HepG2 (cell line): Measurements from ENCODE around the gene ZBTB21. TPM values are rescaled to one million over a fixed set of nuclear protein-coding genes. Genes with fewer than 3 reads are reported as not detected.

Experiments
- ATAC-seq: fragments of 200-7000 bp; cut with Tn5 transposase; 3 replicates; pipeline ENCODE4 v1.9.1; 2020; ENCODE audit warnings: mild to moderate bottlenecking, moderate library complexity
- BruUV-seq: library from RNA; stranded (reverse); fragments of 400-500 nt; replicated peaks from 2 replicates; lab custom pipeline; 2021; lab: Mats Ljungman, UMichigan
- CTCF ChIA-PET: fragments of 300-600 bp; formaldehyde crosslinking; extraction: SDS; loops from one replicate; lab custom pipeline; 2021; ENCODE audit warnings: low total read pairs, inconsistent platforms, low intra/inter-chr PET ratio; lab: Yijun Ruan, JAX
- POLR2A ChIA-PET: fragments of 350-600 bp; sonication (Branson Sonifier 250); formaldehyde crosslinking; loops from one replicate; lab custom pipeline; 2020; ENCODE audit warnings: antibody characterized with exemption, inconsistent platforms; lab: Yijun Ruan, JAX
- DNase-seq: peaks from one replicate; pipeline ENCODE4 v3.0.0-alpha.2; 2015; ENCODE audit warnings: low spot score
- FAIRE-seq: peaks from 3 replicates; lab custom pipeline; 2011; peaks lifted over from hg19 to GRCh38; lab: Jason Lieb, UNC
- H2AFZ ChIP-seq: one replicate; pipeline ENCODE4 v1.6.1; 2011; ENCODE audit warnings: low read length, inconsistent platforms
- H3K27ac ChIP-seq: fragments of 300-600 bp; 3 replicates; pipeline ENCODE4 v1.8.0; 2011; ENCODE audit warnings: mixed run types, mild to moderate bottlenecking, mixed read lengths, low read length, inconsistent platforms; ENCODE audit not compliant: insufficient read depth; ENCODE audit errors: extremely low read length
- H3K27me3 ChIP-seq, 2 experiments: fragments of 200-600 bp in 1 of 2; 2 replicates in 1 of 2; 3 replicates in 1 of 2; pipeline versions ENCODE4 v1.6.0 to v1.8.0; 2011; ENCODE audit warnings: low read length in 2 of 2, mild to moderate bottlenecking in 2 of 2, moderate library complexity in 2 of 2, inconsistent platforms in 1 of 2; ENCODE audit not compliant: insufficient read depth in 2 of 2, control insufficient read depth in 1 of 2
- H3K36me3 ChIP-seq, 2 experiments: fragments of 200-600 bp in 1 of 2; replicated peaks in 1 of 2; 2 replicates in 1 of 2; 3 replicates in 1 of 2; pipeline versions ENCODE4 v1.5.1 to v1.8.0; 2011; ENCODE audit warnings: low read length in 2 of 2, inconsistent platforms in 1 of 2; ENCODE audit not compliant: insufficient read depth in 2 of 2, control insufficient read depth in 1 of 2
- H3K4me1 ChIP-seq: 2 replicates; pipeline ENCODE4 v1.5.1; 2012; ENCODE audit warnings: low read length, inconsistent platforms; ENCODE audit not compliant: insufficient read depth
- H3K4me2 ChIP-seq: 2 replicates; pipeline ENCODE4 v1.6.0; 2011; ENCODE audit warnings: low read depth, low read length, inconsistent platforms
- H3K4me3 ChIP-seq, 3 experiments: fragments of 200-600 bp in 1 of 3; sonication (generic), shearing (Covaris generic) in 1 of 3; replicated peaks in 1 of 3; 2 replicates each; pipeline ENCODE4 v1.5.1; 2011 to 2016; ENCODE audit warnings: low read length in 3 of 3, inconsistent platforms in 2 of 3, low read depth in 2 of 3, mild to moderate bottlenecking in 2 of 3, control low read depth in 1 of 3, mixed read lengths in 1 of 3; ENCODE audit not compliant: insufficient read depth in 1 of 3
- H3K79me2 ChIP-seq: one replicate; pipeline ENCODE4 v1.6.1; 2011; ENCODE audit warnings: low read length, inconsistent platforms; ENCODE audit not compliant: insufficient read depth
- H3K9ac ChIP-seq: 2 replicates; pipeline ENCODE4 v1.6.0; 2011; ENCODE audit warnings: mild to moderate bottlenecking, low read depth, low read length, inconsistent platforms; ENCODE audit not compliant: insufficient read depth
- H3K9me3 ChIP-seq: 2 replicates; pipeline ENCODE4 v1.5.1; 2012; ENCODE audit warnings: mild to moderate bottlenecking, low read length
- H4K20me1 ChIP-seq: 2 replicates; pipeline ENCODE4 v1.6.0; 2011; ENCODE audit warnings: inconsistent platforms, mild to moderate bottlenecking, low read length, moderate library complexity; ENCODE audit not compliant: insufficient read depth
- ATF4 ChIP-seq, 2 experiments: fragments of 450-650 bp in 1 of 2; sonication (generic) in 1 of 2; formaldehyde crosslinking; IDR thresholded peaks; 2 replicates each; pipeline versions ENCODE4 v1.5.0 to v1.8.0; 2020 to 2022; ENCODE audit warnings: mild to moderate bottlenecking in 1 of 2, missing genetic modification reagents in 1 of 2
- CENPX ChIP-seq: sonication (generic); formaldehyde crosslinking; IDR thresholded peaks from 2 replicates; pipeline ENCODE4 v1.9.0; 2021; ENCODE audit warnings: mild to moderate bottlenecking, missing genetic modification reagents, moderate library complexity
- ELF3 ChIP-seq: IDR thresholded peaks from 2 replicates; pipeline ENCODE4 v1.6.1; 2016; ENCODE audit warnings: missing genetic modification reagents, missing compliant biosample characterization
- EP300 ChIP-seq, 3 experiments: sonication (generic) in 1 of 3; formaldehyde crosslinking in 1 of 3; IDR thresholded peaks; 2 replicates each; pipeline versions ENCODE4 v1.5.1 to v1.6.1; 2011 to 2020; ENCODE audit warnings: low read depth in 2 of 3, low read length in 2 of 3, borderline replicate concordance in 1 of 3, improper control_type of control experiment in 1 of 3, mild to moderate bottlenecking in 1 of 3, missing genetic modification reagents in 1 of 3, moderate library complexity in 1 of 3
- JUN ChIP-seq: sonication (generic); formaldehyde crosslinking; IDR thresholded peaks from 2 replicates; pipeline ENCODE4 v1.4.0; 2020; ENCODE audit warnings: mild to moderate bottlenecking, missing genetic modification reagents
- KLF12 ChIP-seq: sonication (generic); formaldehyde crosslinking; IDR thresholded peaks from 2 replicates; pipeline ENCODE4 v1.4.0; 2020; ENCODE audit warnings: missing genetic modification reagents, borderline replicate concordance
- NFIB ChIP-seq: sonication (generic); formaldehyde crosslinking; IDR thresholded peaks from 2 replicates; pipeline ENCODE4 v1.9.0; 2021; ENCODE audit warnings: missing genetic modification reagents, mild to moderate bottlenecking, borderline replicate concordance
- NKX3-1 ChIP-seq: sonication (generic); formaldehyde crosslinking; IDR thresholded peaks from 2 replicates; pipeline ENCODE4 v1.5.0; 2020; ENCODE audit warnings: missing genetic modification reagents
- PCBP1 ChIP-seq: fragments of 200-400 bp; formaldehyde crosslinking; IDR thresholded peaks from 2 replicates; pipeline ENCODE4 v1.6.1; 2017; ENCODE audit warnings: mild to moderate bottlenecking, low read depth, low read length, borderline replicate concordance
- SAP130 ChIP-seq: IDR thresholded peaks from 2 replicates; pipeline ENCODE4 v1.6.1; 2016; ENCODE audit warnings: low read depth
- ZFP37 ChIP-seq: sonication (generic); formaldehyde crosslinking; IDR thresholded peaks from 2 replicates; pipeline ENCODE4 v1.4.0; 2020; ENCODE audit warnings: missing genetic modification reagents, borderline replicate concordance
- ZNF205 ChIP-seq: IDR thresholded peaks from 2 replicates; pipeline ENCODE4 v1.6.1; 2018; ENCODE audit warnings: missing biosample characterization, missing genetic modification reagents
- ZNF256 ChIP-seq: sonication (generic); formaldehyde crosslinking; conservative IDR thresholded peaks from 2 replicates; pipeline ENCODE4 v1.4.0; 2020; ENCODE audit warnings: missing genetic modification reagents
- ZNF275 ChIP-seq: sonication (generic); formaldehyde crosslinking; IDR thresholded peaks from 2 replicates; pipeline ENCODE4 v1.8.0; 2022; ENCODE audit warnings: missing genetic modification reagents, mild to moderate bottlenecking, inconsistent platforms, borderline replicate concordance
- ZNF766 ChIP-seq: sonication (generic); formaldehyde crosslinking; IDR thresholded peaks from 2 replicates; pipeline ENCODE4 v1.5.0; 2020; ENCODE audit warnings: missing genetic modification reagents, borderline replicate concordance
- WGBS: methylation state at CpG from one replicate; pipeline ENCODE4 v1.1.6; 2017; ENCODE audit warnings: low lambda C conversion rate; 5-methylcytosine and 5-hydroxymethylcytosine counted together
- in situ Hi-C: cut with HindIII; loops from 2 replicates; pipeline ENCODE4 v1.10.0; 2017; ENCODE audit warnings: low pct_unique_long_range_greater_than_20kb; ENCODE audit not compliant: extremely low pct_ligation_motif_present
- intact Hi-C: fragments of 100-400 bp; cut with micrococcal nuclease; formaldehyde crosslinking; loops from one replicate; pipeline ENCODE4 v1.10.0; 2022; ENCODE audit not compliant: unreplicated experiment
- polyA plus RNA-seq, 8 experiments: library from polyadenylated mRNA; depleted of rRNA in 3 of 8; stranded (reverse) in 7 of 8; unstranded in 1 of 8; fragments of >200 nt; fragmentation: Illumina TruSeq in 4 of 8; extraction: Trizol in 4 of 8; gene quantifications; 2 replicates each; pipeline versions ENCODE4 v1.2.1 to v1.2.3, GENCODE V29; 2011 to 2016; ENCODE audit warnings: low read depth in 4 of 8, missing spikeins in 1 of 8, mixed read lengths in 1 of 8; ENCODE audit not compliant: insufficient read depth in 1 of 8
- total RNA-seq, 5 experiments: library from RNA; depleted of rRNA; stranded (reverse); fragments of >200 nt; fragmentation: Illumina TruSeq; extraction: Trizol; gene quantifications; 2 replicates each; pipeline ENCODE4 v1.2.3, GENCODE V29; 2016; ENCODE audit warnings: low read depth in 1 of 5
- TF ChIP-seq, protein P1 (sequence below): sonication (generic); formaldehyde crosslinking; IDR thresholded peaks from 2 replicates; pipeline ENCODE4 v1.9.0; 2021; ENCODE audit warnings: mild to moderate bottlenecking, missing genetic modification reagents

The ZBTB21 gene
- total and polyA plus RNA-seq, 2 of the 13 experiments (the other 11 are each of a cell fraction or from before 2014, with no cell fraction given) = 4.5 to 6.1 TPM

GRCh38 chr21:42031816-42032215 lies 21.7 kb upstream of the ZBTB21 start:
- H3K27me3 ChIP-seq = peaks cover 0 to 11% of the 10 kb centered on the region in 2 experiments; a peak in 3 of 5 replicates
- no TSS peak for BruUV-seq
- no peaks in the 10 kb centered on the region for H3K9me3 ChIP-seq
- ATAC-seq (no peak), DNase-seq (no peak), FAIRE-seq (no peak)
- WGBS = 46% methylated on average over 3 of the region's 4 CpGs
- H3K4me2 ChIP-seq = no peak overlapping the region
- H2AFZ ChIP-seq = no peak overlapping the region
- POLR2A ChIA-PET = no interaction called here
- CTCF ChIA-PET = no interaction called here
- H3K4me3 ChIP-seq = no peak overlapping the region
- no peaks in the 10 kb centered on the region for H3K79me2 ChIP-seq
- no peaks in the 10 kb centered on the region for H3K4me1 ChIP-seq
- intact Hi-C loops = no loop called here
- no peak overlapping the region for H3K9ac ChIP-seq
- TF ChIP-seq KLF12 (CRISPR knock-in tag) (no peak), ZFP37 (no peak), ZNF205 (CRISPR knock-in tag) (no peak), JUN (no peak), ZNF256 (CRISPR knock-in tag) (no peak), ZNF275 (no peak), ELF3 (CRISPR knock-in tag) (no peak), NFIB (CRISPR knock-in tag) (no peak), PCBP1 (no peak), ZNF766 (CRISPR knock-in tag) (no peak), EP300 (IDR thresholded peaks at IDR 0.05; ENCODE audit: low read depth in 2 of 2, low read length in 2 of 2) (no peak), EP300 (CRISPR knock-in tag; IDR thresholded peaks at IDR 0.05; ENCODE audit: borderline replicate concordance) (no peak), CENPX (CRISPR knock-in tag) (no peak), SAP130 (CRISPR knock-in tag) (no peak), ATF4 (CRISPR knock-in tag; IDR thresholded peaks at IDR 0.05) (no peak), NKX3-1 (CRISPR knock-in tag) (no peak)
- TF ChIP-seq, protein P1, sequence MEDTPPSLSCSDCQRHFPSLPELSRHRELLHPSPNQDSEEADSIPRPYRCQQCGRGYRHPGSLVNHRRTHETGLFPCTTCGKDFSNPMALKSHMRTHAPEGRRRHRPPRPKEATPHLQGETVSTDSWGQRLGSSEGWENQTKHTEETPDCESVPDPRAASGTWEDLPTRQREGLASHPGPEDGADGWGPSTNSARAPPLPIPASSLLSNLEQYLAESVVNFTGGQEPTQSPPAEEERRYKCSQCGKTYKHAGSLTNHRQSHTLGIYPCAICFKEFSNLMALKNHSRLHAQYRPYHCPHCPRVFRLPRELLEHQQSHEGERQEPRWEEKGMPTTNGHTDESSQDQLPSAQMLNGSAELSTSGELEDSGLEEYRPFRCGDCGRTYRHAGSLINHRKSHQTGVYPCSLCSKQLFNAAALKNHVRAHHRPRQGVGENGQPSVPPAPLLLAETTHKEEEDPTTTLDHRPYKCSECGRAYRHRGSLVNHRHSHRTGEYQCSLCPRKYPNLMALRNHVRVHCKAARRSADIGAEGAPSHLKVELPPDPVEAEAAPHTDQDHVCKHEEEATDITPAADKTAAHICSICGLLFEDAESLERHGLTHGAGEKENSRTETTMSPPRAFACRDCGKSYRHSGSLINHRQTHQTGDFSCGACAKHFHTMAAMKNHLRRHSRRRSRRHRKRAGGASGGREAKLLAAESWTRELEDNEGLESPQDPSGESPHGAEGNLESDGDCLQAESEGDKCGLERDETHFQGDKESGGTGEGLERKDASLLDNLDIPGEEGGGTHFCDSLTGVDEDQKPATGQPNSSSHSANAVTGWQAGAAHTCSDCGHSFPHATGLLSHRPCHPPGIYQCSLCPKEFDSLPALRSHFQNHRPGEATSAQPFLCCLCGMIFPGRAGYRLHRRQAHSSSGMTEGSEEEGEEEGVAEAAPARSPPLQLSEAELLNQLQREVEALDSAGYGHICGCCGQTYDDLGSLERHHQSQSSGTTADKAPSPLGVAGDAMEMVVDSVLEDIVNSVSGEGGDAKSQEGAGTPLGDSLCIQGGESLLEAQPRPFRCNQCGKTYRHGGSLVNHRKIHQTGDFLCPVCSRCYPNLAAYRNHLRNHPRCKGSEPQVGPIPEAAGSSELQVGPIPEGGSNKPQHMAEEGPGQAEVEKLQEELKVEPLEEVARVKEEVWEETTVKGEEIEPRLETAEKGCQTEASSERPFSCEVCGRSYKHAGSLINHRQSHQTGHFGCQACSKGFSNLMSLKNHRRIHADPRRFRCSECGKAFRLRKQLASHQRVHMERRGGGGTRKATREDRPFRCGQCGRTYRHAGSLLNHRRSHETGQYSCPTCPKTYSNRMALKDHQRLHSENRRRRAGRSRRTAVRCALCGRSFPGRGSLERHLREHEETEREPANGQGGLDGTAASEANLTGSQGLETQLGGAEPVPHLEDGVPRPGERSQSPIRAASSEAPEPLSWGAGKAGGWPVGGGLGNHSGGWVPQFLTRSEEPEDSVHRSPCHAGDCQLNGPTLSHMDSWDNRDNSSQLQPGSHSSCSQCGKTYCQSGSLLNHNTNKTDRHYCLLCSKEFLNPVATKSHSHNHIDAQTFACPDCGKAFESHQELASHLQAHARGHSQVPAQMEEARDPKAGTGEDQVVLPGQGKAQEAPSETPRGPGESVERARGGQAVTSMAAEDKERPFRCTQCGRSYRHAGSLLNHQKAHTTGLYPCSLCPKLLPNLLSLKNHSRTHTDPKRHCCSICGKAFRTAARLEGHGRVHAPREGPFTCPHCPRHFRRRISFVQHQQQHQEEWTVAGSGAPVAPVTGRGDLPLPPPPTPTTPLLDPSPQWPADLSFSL (CRISPR knock-in tag) = no peak
- in situ Hi-C loops = no loop called here
- H3K27ac ChIP-seq = no peak overlapping the region
- no peaks in the 10 kb centered on the region for H3K36me3 ChIP-seq
- no peaks in the 10 kb centered on the region for H4K20me1 ChIP-seq
